HG03432 (cell line): ENCODE measurements around the gene BICDL2.

ENCODE experiments used
- ATAC-seq: cut with Tn5 transposase; IDR thresholded peaks from one replicate; pipeline ENCODE4 v1.9.1; 2021; ENCODE audit warnings: mild to moderate bottlenecking, moderate library complexity; ENCODE audit not compliant: unreplicated experiment

BICDL2 gene

DNA sequence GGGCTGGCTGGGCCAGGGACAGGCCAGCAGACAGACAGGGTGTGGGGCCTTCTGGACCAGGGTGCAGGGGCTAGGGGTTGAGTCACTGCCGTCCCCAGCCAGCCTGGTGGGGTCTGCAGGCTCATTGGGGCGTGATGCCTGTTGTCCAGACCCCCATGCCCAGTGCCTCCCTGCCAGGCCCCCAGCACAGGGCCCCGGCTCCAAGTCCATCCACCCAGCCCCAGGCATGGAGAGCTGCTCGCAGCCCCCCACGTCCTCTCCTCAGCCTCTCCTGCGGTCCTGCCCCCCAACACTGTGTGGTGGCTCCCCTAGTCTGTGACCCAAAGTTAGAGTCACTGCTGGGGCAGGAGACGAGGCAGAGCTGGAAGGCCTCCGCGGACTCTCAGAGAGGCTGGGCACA, 49.5 kb downstream of the BICDL2 start:
- no peak for ATAC-seq

DNA sequence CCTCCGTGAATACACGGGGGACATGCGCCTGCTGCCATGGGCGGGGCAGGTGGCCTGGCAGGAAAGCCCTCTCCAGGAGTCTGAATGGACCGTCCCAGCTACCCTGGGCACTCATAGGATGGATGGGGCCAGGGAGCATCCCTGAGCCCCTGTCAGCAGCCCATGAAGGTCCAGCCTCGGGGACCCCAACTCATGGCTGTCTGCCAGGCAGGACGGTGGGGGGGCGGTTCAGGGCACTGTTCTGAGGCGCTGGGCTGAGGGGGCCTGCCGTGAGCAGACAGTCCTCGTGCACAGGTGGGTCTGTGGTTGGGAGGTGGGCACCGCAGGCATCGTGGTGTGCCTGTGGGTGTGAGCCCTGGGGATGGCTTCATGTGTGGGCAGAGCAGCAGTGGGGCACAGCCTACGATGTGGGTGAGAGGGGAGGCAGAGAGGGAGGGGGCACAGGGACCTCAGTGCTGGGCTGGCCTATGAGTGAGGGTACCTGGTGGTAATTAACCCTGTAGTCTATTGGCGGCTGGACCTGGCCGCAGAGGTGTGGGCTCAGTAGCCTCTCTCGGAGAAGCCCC, 50.0 kb downstream of the BICDL2 start:
- ATAC-seq: no peak

DNA sequence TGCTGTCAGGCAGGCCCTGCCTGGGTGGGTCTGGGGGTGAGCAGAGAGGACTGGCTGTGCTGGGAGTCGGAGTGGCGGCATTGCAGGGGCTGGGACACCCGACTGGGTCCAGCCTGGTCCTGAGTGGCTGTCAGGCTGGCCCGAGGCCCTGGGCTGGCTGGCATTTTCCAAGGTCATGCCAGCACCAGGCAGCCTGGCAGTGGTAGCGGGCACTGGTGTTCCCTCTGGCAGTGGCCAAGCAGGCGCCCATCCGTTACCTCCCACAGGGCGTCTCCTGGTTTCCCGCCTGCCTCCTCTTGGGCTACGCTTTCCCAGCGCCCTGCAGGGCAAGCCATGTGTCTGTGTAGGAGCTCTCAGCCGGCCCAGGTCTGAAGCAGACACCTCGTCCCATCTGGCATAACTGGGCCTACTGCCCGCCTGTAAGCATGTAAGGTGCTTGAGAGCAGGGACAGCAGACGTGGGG, 50.8 kb downstream of the BICDL2 start:
- no peak for ATAC-seq

DNA sequence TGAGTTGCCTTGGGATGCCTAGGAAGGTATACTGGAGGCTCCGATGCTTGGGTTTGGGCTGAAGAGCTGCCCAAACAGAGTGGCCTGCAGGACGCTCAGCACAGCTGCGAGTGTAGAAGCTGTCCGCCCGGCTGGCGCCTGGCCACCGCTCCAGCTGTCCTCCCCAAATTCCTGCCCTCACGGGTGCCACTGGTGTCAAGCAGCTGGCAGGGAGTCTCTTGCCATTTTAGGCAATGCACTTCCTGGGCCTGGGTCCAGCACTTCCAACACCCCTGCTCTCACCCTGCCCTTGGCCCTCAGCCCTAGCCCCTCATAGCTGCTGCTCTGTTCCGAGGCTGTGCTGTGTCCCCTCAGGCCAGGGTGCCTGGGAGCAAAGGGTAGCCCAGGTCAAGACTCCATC, 51.3 kb downstream of the BICDL2 start:
- no peak for ATAC-seq

DNA sequence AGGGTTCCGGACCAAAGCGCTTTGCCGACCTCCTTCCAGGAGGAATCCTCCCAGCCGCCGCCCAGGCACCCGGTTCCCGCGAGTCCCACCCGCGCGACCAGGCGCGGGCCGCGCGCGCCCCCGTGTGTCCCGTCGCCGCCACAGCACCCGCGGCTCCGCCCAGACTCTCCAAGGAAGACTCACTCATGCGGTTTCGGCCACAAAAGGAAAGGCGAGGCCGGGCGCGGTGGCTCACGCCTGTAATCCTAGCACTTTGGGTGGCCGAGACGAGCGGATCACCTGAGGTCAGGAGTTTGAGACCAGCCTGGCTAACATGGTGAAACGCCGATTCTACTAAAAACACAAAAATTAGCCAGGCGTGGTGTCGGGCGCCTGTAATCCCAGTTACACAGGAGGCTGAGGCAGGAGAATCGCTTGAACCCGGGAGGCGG, 53.0 kb downstream of the BICDL2 start:
- ATAC-seq: peak; percentile 41

DNA sequence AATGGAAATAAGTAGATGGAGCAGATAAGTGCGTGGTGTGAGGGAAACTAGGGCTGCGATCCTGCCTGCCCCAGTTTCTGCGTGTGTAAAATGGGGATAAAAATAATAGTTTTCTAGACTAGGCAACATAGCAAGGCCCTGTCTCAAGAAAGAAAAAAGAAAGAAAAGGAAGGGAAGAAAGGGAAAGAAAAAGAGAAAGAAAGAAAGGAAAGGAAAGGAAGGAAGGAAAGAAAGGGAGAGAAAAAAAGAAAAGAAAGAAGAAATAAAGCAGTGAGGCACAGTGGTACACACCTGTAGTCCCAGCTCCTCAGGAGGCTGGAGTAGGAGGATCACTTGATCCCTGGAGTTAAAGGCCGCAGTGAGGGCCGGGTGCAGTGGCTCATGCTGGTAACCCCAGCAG, 54.3 kb downstream of the BICDL2 start:
- no peak for ATAC-seq

DNA sequence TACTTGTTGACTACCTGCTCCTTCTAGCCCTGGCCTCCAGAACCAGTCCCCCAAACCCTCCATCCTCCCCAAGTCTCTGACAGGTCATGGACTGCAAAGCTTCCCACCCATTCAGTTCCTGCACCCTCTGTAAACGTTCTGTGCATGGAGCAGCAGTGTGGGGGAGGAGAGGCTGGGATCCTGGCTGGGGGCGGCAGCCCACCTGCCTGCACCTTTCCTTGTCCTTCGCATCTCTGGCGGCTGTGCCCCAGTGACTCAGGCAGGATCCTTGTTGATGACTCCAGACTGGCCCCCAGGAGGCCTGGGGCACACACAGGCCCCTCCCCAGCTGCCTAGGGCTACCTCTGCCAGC, 54.9 kb downstream of the BICDL2 start:
- ATAC-seq: no peak

DNA sequence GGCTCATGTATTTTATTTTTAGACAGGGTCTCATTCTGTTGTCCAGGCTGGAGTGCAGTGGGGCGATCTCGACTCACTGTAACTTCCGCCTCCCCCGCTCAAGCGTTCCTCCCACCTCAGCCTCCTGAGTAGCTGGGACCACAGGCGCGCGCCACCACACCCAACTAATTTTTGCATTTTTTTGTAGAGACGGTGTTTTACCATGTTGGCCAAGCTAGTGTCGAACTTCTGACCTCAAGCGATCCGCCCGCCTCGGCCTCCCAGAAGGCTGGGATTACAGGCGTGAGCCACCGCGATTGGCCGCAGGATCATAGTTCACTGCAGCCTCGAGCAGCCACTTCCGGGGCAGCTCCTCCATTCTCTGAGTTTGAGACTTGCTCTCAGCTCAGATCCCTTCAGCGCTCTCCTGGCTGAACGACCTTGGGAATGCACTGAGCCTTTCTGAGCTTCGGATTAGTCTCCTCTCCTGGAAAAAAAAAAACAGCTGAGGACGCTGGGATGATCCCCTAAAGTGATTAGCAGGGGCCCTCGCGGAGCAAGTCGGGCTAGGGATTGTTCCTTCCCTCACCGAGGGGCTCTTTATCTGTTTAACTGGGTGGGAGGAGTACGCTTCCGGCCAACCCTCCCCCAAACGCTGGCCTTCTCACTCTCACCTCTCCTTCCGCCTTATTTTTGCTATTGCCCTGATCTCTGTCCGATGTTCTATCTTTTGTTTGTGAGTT, 55.4 kb downstream of the BICDL2 start:
- ATAC-seq: no peak

DNA sequence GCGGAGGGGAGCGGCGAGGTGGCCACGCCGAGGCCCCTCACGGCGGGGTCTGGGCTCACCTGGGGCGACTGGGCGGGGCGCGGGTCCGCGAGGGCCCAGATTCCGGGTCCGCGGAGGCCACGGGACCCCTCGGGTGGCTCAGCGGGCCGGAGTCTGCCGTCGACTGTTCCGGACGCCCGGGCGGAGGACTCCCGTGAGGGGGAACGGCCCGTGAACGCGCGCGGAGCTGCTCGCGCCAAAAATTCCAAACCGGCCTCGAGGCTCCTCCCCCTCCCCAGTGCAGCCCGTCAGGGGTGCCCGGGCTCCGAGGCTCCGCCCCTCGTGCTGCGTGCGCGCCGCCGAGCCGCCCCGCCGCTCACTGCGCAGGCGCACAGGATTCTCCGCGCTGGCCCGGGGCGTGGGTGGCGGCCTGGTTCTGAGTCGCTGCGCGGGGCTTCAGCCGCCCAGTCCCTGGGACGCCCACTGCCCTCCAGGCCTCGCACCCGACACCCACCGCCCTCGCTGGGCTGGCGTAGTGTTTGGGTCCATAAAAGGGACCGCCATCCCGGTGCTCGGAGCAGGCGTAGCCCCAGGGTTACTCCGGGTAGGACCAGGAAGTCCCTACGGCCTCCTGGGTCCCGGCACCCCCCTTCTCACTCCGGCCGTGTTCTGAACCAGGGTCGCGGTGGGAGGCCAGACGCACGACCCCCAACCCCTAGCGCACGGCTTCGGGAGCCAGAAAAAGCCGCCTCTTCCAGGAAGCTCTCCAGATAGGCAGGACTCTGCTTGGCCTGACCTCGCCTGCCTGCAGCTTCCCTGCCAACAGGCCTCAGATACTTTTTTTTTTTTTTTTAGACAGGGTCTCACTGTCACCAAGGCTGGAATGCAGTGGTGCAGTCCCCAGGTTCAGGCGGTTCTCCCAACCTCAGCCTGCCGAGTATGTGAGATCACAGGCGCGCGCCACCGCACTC, 56.2 kb downstream of the BICDL2 start, which contains the start of gene PKMYT1:
TSS of gene PKMYT1 (minus strand) at position 220 of the 950 bp plus-strand sequence. CDS start 789 bp downstream, outside the sequence.
- peak; percentile 74 for ATAC-seq

DNA sequence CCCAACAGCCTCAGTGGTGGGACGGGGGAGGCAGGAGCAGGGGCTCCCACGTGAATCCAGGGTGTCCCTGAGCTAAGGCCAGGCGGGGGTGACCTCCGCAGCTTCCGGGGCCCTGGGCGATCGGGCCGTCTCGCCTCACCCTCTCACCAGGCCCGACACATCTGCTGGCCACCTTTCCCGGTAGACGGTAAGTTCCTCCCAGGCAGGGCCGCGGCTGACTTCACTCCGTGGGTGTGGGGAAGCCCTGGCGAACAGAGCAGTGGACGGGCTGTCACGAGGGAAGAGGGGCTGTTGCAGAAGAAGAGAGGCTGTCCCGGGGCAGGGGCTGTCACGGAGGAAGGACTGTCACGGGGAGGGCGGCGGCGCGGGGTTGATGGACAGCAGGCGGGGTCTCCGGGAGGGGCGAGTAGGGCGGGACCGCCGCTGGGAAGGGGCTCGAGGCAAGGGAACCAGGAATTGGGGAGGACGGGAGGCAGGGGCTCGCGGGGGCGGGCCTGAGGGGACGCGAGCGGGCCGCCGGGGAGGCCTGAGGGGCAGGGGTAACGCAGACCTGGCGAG, 57.0 kb downstream of the BICDL2 start:
- peak; percentile 14 for ATAC-seq
